ENCODE data around the gene SORCS2. TPM values are rescaled to one million over a fixed set of nuclear protein-coding genes. Genes with fewer than 3 reads are reported as not detected.

Gene SORCS2
- total RNA-seq, 2 experiments from 2014 or later = not detected

DNA sequence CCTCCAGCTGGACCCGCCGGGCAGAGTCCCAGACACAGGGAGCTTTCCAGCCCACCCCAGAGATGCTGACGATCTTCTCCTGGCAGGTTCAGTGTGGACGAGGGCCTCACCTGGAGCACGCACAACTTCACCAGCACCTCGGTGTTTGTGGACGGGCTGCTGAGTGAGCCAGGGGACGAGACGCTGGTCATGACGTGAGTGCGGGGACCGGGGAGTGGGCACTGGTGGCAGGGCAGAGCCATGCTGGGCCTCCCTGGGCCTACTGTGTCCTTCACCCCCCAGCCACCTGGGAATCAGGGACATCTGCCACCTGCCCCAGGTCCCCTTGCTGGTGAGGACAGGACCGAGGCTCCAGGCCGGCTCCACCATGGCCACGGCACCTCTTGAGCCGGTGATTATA, 511.8 kb downstream of the SORCS2 start:
- POLR2A ChIA-PET = no interaction called here
- CTCF ChIA-PET = no interaction called here
- ATAC-seq (no peak), DNase-seq (no peak)
- H3K4me3 Mint-ChIP-seq = no peak overlapping the region
- H3K27ac Mint-ChIP-seq = no peak overlapping the region
- H3K36me3 Mint-ChIP-seq (ENCODE audit: low read depth) = no peaks in the 10 kb centered on the region
- H3K27me3 Mint-ChIP-seq (ENCODE audit: low read depth) = no peaks in the 10 kb centered on the region
- H3K9me3 Mint-ChIP-seq (ENCODE audit: insufficient read depth) = no peaks in the 10 kb centered on the region
- peaks cover 9% of the 10 kb centered on the region for H3K4me1 Mint-ChIP-seq (ENCODE audit: low read depth)

DNA sequence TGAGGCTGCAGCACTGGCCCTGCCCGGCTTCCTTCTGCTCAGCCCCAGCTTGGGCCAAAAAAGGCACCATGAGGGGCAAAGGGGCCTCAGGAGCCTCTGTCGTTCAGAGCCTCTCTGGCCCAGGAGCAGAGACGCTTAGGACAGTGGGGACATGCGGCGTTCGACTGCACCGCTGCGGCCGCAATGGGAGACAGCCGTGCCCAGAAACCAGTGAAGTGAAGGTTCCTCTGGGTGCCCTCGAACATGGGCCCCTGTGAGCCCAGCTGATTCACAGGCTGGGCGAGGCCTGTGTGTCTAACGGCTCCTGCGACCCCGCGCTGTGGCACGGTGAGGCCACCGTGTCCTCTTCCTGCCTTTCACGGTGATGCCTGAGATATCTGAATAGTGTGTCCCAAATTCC, 512.3 kb downstream of the SORCS2 start:
- no peaks in the 10 kb centered on the region for H3K27me3 Mint-ChIP-seq (ENCODE audit: low read depth)
- H3K4me1 Mint-ChIP-seq (ENCODE audit: low read depth) = peaks cover 9% of the 10 kb centered on the region
- DNase-seq = no peak
- H3K4me3 Mint-ChIP-seq = no peak overlapping the region
- no peak overlapping the region for H3K27ac Mint-ChIP-seq
- H3K9me3 Mint-ChIP-seq (ENCODE audit: insufficient read depth) = no peaks in the 10 kb centered on the region
- no peaks in the 10 kb centered on the region for H3K36me3 Mint-ChIP-seq (ENCODE audit: low read depth)
- no peak for ATAC-seq
- ChIA-PET CTCF (no interaction called here), POLR2A (no interaction called here)

DNA sequence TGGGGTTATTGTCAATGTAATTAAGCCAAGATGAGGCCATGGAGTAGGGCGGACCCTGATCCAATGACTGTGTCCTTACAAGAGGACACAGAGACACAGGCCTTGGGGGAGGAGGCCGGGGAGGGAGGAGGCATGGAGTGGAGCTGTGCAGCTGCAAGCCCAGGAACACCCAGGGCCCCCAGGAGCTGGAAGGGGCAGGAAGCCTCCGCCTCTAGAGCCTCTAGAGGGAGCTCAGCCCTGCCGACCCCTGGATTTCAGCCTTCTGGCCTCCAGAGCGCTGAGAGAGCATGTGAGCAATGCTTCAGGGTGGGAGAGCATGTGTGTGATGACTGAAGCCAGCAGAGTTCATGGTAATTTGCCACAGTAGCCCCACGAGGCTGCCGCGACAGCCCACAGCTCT, 512.7 kb downstream of the SORCS2 start:
- ChIA-PET POLR2A (no interaction called here), CTCF (no interaction called here)
- no peaks in the 10 kb centered on the region for H3K36me3 Mint-ChIP-seq (ENCODE audit: low read depth)
- peaks cover 9% of the 10 kb centered on the region for H3K4me1 Mint-ChIP-seq (ENCODE audit: low read depth)
- no peak overlapping the region for H3K4me3 Mint-ChIP-seq
- no peaks in the 10 kb centered on the region for H3K9me3 Mint-ChIP-seq (ENCODE audit: insufficient read depth)
- no peak for ATAC-seq
- no peak overlapping the region for H3K27ac Mint-ChIP-seq
- no peaks in the 10 kb centered on the region for H3K27me3 Mint-ChIP-seq (ENCODE audit: low read depth)
- DNase-seq = no peak

DNA sequence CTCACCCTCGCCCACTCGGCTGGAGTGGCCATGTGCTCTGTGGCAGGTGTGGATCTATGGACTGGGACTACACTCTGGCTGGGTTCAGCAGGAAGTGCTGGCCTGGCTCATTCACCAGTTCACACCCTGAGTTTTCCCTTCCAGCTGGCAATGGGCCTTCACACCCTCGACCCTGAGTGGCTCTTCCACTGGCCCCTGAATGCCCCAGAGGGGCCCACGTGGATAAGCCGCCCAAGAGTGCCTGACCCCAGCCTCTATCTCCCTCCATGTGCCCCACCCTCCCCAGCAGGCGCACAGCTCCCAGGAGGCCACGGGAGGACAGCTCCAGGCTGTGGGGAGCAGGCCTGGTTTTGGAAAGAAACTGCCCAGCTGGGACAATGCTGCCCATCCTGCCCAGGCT, 513.3 kb downstream of the SORCS2 start:
- H3K36me3 Mint-ChIP-seq (ENCODE audit: low read depth) = no peaks in the 10 kb centered on the region
- DNase-seq (no peak), ATAC-seq (no peak)
- H3K4me1 Mint-ChIP-seq (ENCODE audit: low read depth) = peaks cover 9% of the 10 kb centered on the region
- H3K9me3 Mint-ChIP-seq (ENCODE audit: insufficient read depth) = no peaks in the 10 kb centered on the region
- ChIA-PET CTCF (no interaction called here), POLR2A (no interaction called here)
- no peak overlapping the region for H3K4me3 Mint-ChIP-seq
- no peak overlapping the region for H3K27ac Mint-ChIP-seq
- H3K27me3 Mint-ChIP-seq (ENCODE audit: low read depth) = no peaks in the 10 kb centered on the region

GRCh38 chr4:7708238-7708637, 515.9 kb downstream of the SORCS2 start:
- Mint-ChIP-seq H3K36me3 (ENCODE audit: low read depth) (no peaks in the 10 kb centered on the region), H3K4me1 (ENCODE audit: low read depth) (peaks cover 3% of the 10 kb centered on the region), H3K27ac (no peak overlapping the region), H3K9me3 (ENCODE audit: insufficient read depth) (no peaks in the 10 kb centered on the region), H3K27me3 (ENCODE audit: low read depth) (no peaks in the 10 kb centered on the region), H3K4me3 (no peak overlapping the region)
- ChIA-PET POLR2A (no interaction called here), CTCF (interaction anchor here (1.2 kb wide), 1 partner anchor 12 kb away, joined by 3 read pairs; no protein-coding TSS in a partner anchor)
- DNase-seq (no peak), ATAC-seq (no peak)

- ATAC-seq (no peak), DNase-seq (no peak)
- CTCF ChIA-PET = interaction anchor here (1.2 kb wide), 1 partner anchor 11 kb away, joined by 3 read pairs; no protein-coding TSS in a partner anchor
- POLR2A ChIA-PET = no interaction called here
- H3K27ac Mint-ChIP-seq = no peak overlapping the region
- no peak overlapping the region for H3K4me3 Mint-ChIP-seq
- H3K36me3 Mint-ChIP-seq (ENCODE audit: low read depth) = no peaks in the 10 kb centered on the region
- H3K9me3 Mint-ChIP-seq (ENCODE audit: insufficient read depth) = no peaks in the 10 kb centered on the region
- no peaks in the 10 kb centered on the region for H3K4me1 Mint-ChIP-seq (ENCODE audit: low read depth)
- no peaks in the 10 kb centered on the region for H3K27me3 Mint-ChIP-seq (ENCODE audit: low read depth)
Measured at GRCh38 chr4:7708981-7709380, 516.6 kb downstream of the SORCS2 start.

DNA sequence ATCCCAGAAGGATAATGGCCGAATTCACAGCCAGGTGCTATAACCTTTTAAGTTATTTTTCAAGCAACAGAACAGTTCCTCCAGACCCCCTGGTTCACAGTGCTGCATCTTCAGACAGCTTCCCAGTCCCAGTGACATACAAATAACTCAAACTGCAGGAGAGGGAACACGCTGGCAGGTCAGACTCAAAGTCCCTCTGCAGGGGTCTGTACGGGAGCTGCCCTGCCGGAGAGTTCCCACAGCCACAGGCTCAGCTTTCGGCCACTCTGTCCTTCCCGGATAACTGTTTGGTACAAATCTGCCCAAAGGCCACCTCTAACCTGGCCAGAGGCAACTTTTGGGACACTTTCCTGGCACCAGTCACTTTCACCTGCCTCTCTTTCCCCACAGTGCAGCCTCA, 517.1 kb downstream of the SORCS2 start:
- Mint-ChIP-seq H3K27ac (no peak overlapping the region), H3K4me1 (ENCODE audit: low read depth) (no peaks in the 10 kb centered on the region), H3K27me3 (ENCODE audit: low read depth) (no peaks in the 10 kb centered on the region), H3K9me3 (ENCODE audit: insufficient read depth) (no peaks in the 10 kb centered on the region), H3K4me3 (no peak overlapping the region), H3K36me3 (ENCODE audit: low read depth) (no peaks in the 10 kb centered on the region)
- ATAC-seq (no peak), DNase-seq (no peak)
- CTCF ChIA-PET = no interaction called here
- POLR2A ChIA-PET = no interaction called here

DNA sequence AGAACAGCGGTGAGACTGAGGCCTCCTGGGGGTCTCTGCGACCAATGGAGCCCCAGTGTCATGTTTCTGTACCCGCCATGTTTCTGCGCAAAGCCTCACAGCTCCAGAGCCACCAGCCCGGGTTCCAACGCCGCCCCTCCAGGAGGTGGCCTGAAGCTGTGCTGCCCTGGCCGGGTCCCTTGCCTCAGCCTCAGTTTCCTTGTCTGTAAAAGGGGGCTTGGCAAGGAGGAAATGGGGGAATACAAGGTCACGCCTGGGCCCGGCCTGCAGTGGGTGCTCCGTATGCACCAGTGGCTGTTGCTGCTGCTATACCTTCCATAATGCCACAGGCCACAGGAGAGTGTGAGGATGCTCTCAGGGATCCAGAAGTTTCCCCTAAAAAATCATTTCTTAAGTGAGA, 517.8 kb downstream of the SORCS2 start:
- H3K36me3 Mint-ChIP-seq (ENCODE audit: low read depth) = no peaks in the 10 kb centered on the region
- no peaks in the 10 kb centered on the region for H3K9me3 Mint-ChIP-seq (ENCODE audit: insufficient read depth)
- ChIA-PET CTCF (interaction anchor here (1.0 kb wide), 1 partner anchor 10 kb away, joined by 3 read pairs; no protein-coding TSS in a partner anchor), POLR2A (no interaction called here)
- H3K4me3 Mint-ChIP-seq = no peak overlapping the region
- H3K27ac Mint-ChIP-seq = no peak overlapping the region
- no peaks in the 10 kb centered on the region for H3K27me3 Mint-ChIP-seq (ENCODE audit: low read depth)
- no peak for ATAC-seq
- no peaks in the 10 kb centered on the region for H3K4me1 Mint-ChIP-seq (ENCODE audit: low read depth)
- no peak for DNase-seq

DNA sequence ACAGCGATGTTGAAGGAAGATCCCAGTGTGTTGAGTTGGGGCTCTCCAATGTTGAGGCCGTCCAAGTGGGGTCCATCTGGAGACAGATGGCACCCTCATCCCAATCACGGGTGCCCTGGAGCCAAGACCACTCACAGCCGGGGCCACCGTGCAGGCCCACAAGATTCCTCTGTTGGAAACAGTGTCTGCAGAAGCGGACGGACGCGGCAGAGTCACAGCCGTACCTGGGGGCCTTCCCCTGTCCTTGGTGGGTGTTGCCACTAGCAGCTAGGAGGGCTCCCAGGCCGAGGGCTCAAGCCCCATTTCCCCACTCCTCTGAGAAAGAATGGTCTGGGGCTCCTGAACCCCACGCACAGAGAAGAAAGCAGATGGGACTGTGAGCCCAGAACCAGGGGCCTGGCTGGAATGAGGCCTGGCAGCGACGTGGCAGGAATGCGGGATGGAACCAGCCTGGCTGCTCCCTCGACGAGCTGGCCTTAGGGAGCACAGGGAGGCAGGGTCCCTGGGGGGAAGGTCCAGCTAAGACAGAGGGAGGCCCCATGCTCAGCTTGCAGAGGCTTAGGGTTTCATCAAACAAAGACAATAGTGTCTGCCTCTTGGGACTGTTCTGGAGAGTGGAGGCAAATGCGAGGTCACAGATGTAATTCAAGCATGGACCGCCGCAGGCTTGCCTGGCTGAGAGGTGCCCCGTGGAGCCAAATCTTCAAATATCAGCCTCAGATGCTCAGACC, 518.4 kb downstream of the SORCS2 start:
- H3K4me1 Mint-ChIP-seq (ENCODE audit: low read depth) = no peaks in the 10 kb centered on the region
- H3K27me3 Mint-ChIP-seq (ENCODE audit: low read depth) = no peaks in the 10 kb centered on the region
- ATAC-seq (no peak), DNase-seq (no peak)
- CTCF ChIA-PET = interaction anchor here (1.0 kb wide), 1 partner anchor 9 kb away, joined by 3 read pairs; no protein-coding TSS in a partner anchor
- no peak overlapping the region for H3K27ac Mint-ChIP-seq
- H3K9me3 Mint-ChIP-seq (ENCODE audit: insufficient read depth) = no peaks in the 10 kb centered on the region
- no peaks in the 10 kb centered on the region for H3K36me3 Mint-ChIP-seq (ENCODE audit: low read depth)
- POLR2A ChIA-PET = no interaction called here
- H3K4me3 Mint-ChIP-seq = no peak overlapping the region

GRCh38 chr4:7711307-7711963, 519.1 kb downstream of the SORCS2 start:
- H3K9me3 Mint-ChIP-seq (ENCODE audit: insufficient read depth) = no peaks in the 10 kb centered on the region
- no peaks in the 10 kb centered on the region for H3K4me1 Mint-ChIP-seq (ENCODE audit: low read depth)
- no peak overlapping the region for H3K4me3 Mint-ChIP-seq
- no peak for DNase-seq
- peaks cover 3% of the 10 kb centered on the region for H3K27me3 Mint-ChIP-seq (ENCODE audit: low read depth)
- H3K27ac Mint-ChIP-seq = no peak overlapping the region
- ATAC-seq = no peak
- ChIA-PET CTCF (no interaction called here), POLR2A (no interaction called here)
- H3K36me3 Mint-ChIP-seq (ENCODE audit: low read depth) = no peaks in the 10 kb centered on the region

DNA sequence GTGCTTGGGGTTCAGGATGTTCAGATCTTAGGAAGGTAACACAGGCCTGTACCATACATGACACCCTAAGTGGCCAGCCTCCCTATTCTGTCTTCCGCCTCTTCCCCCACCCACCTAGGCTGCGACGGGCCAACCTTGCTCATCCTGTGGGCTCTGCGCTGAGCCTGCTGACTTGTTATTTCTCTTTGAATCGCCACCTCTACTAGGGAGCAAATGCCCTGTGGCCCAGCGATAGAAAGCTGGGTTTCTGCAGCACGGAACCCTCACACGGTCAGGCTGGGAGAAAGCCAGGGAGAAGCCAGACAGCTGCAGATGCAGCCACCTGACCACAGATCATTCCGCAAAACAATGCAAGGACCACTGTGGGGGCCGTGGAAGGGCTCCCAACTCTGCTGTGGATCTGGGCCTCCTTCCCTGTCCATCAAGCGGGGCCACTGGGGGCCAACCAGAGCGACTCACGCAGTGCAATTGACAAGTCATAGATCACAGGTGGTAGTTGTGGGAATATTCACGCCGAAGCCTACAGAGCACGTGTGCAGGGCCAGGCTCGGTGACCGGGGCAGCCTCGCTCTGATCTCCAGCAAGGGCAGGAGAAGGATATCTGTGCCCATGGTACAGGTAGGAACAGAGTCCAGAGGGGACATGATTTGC, 519.8 kb downstream of the SORCS2 start:
- Mint-ChIP-seq H3K4me1 (ENCODE audit: low read depth) (no peaks in the 10 kb centered on the region), H3K36me3 (ENCODE audit: low read depth) (no peaks in the 10 kb centered on the region), H3K27me3 (ENCODE audit: low read depth) (peaks cover 4% of the 10 kb centered on the region), H3K4me3 (no peak overlapping the region), H3K9me3 (ENCODE audit: insufficient read depth) (no peaks in the 10 kb centered on the region), H3K27ac (no peak overlapping the region)
- no peak for DNase-seq
- ATAC-seq = no peak
- ChIA-PET POLR2A (no interaction called here), CTCF (no interaction called here)

- no peak overlapping the region for H3K27ac Mint-ChIP-seq
- DNase-seq (no peak), ATAC-seq (no peak)
- no peak overlapping the region for H3K4me3 Mint-ChIP-seq
- no peaks in the 10 kb centered on the region for H3K9me3 Mint-ChIP-seq (ENCODE audit: insufficient read depth)
- CTCF ChIA-PET = no interaction called here
- H3K27me3 Mint-ChIP-seq (ENCODE audit: low read depth) = peaks cover 4% of the 10 kb centered on the region
- no peaks in the 10 kb centered on the region for H3K4me1 Mint-ChIP-seq (ENCODE audit: low read depth)
- H3K36me3 Mint-ChIP-seq (ENCODE audit: low read depth) = no peaks in the 10 kb centered on the region
- POLR2A ChIA-PET = no interaction called here
Measured at GRCh38 chr4:7713757-7714156, 521.4 kb downstream of the SORCS2 start.

All from activated CD8-positive, alpha-beta T cell treated with anti-CD3 and anti-CD28 coated beads, Interleukin-2, amount 10 ng/mL, durations not matched to agents 7 days and 5 days (primary cell).